Activated naive CD8-positive, alpha-beta T cell treated with anti-CD3 and anti-CD28 coated beads, Interleukin-2, amount 10 ng/mL, durations not matched to agents 7 days and 5 days (primary cell): ENCODE measurements around the gene MEP1A. TPM values are rescaled to one million over a fixed set of nuclear protein-coding genes. Genes with fewer than 3 reads are reported as not detected.

ENCODE experiments used
- ATAC-seq: fragments of 150-1000 bp; cut with Tn5 transposase; one replicate; pipeline ENCODE4 v1.10.0; 2021; ENCODE audit warnings: low read depth, moderate library complexity
- POLR2A ChIA-PET: fragments of 350-600 bp; sonication (Branson Sonifier 250); formaldehyde crosslinking; loops from one replicate; lab custom pipeline; 2021; ENCODE audit warnings: antibody characterized with exemption; lab: Charles Lee
- DNase-seq: peaks from one replicate; pipeline ENCODE4 v3.0.0; 2021
- H3K27ac Mint-ChIP-seq: one replicate; pipeline ENCODE4 v1.8.0; 2022; ENCODE audit warnings: mild to moderate bottlenecking, mixed read lengths
- H3K27me3 Mint-ChIP-seq: one replicate; pipeline ENCODE4 v1.8.0; 2022; ENCODE audit warnings: mild to moderate bottlenecking, moderate library complexity, mixed read lengths
- H3K36me3 Mint-ChIP-seq: one replicate; pipeline ENCODE4 v1.8.0; 2021; ENCODE audit warnings: mild to moderate bottlenecking, mixed read lengths
- H3K4me1 Mint-ChIP-seq: one replicate; pipeline ENCODE4 v1.8.0; 2021; ENCODE audit warnings: mixed read lengths
- H3K4me3 Mint-ChIP-seq: one replicate; pipeline ENCODE4 v1.8.0; 2022; ENCODE audit warnings: mild to moderate bottlenecking, moderate library complexity, mixed read lengths
- H3K9me3 Mint-ChIP-seq: one replicate; pipeline ENCODE4 v1.8.0; 2021; ENCODE audit warnings: mixed read lengths
- total RNA-seq, 2 experiments: library from RNA; stranded (reverse); gene quantifications; one replicate each; pipeline ENCODE4 v1.2.3, GENCODE V29; 2021

MEP1A gene
- total RNA-seq, 2 experiments from 2014 or later = not detected

- no peak for ATAC-seq
- H3K9me3 Mint-ChIP-seq = no peaks in the 10 kb centered on the region
- no peak for DNase-seq
- no peak overlapping the region for H3K27ac Mint-ChIP-seq
- POLR2A ChIA-PET = no interaction called here
- H3K36me3 Mint-ChIP-seq = no peaks in the 10 kb centered on the region
- H3K4me1 Mint-ChIP-seq = no peaks in the 10 kb centered on the region
- H3K4me3 Mint-ChIP-seq = no peak overlapping the region
- peaks cover 1% of the 10 kb centered on the region for H3K27me3 Mint-ChIP-seq
Measured at GRCh38 chr6:46788791-46789190, 4.4 kb upstream of the MEP1A start.

DNA sequence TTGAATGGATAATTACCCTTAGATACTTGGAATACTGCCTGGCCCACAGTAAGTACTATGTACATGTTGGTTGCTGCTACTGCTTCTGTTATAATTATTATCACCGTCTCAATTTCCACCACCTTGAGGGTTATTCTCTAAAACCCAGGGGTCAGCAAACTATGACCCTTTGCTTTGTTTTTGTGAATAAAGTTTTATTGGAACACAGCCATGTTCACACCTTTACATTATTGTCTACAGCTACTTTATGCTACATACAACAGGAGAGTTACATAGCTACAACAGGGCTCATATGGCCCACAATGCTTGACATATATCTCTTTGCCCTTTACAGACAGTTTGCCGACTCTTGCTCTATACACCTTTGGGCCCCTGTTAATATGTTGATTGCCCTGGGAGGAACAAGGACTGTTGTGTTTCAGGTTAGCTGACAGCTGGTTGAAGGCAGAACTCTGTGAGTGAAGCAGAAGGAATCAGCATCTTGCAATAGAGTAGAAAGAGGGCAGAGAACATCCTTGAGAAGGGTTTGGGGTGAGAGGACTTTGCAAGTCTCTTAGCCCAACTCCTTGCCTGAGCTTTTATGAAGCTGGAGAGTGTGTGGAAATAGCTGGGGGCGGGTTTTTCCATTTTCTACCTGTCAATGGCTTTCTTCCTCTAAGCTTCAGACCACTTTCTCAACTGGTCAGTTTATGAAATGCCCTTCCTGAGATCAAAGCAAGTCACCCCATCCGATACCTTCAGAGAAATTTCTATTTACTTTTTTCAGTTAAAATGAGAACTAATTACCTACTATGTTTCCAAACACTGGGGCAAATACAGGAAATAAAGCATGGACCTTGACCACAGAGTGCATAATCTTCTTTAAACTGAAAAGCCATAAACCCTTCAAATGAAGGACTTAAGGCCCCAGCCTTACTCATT lies 3.5 kb upstream of the MEP1A start:
- Mint-ChIP-seq H3K27ac (no peak overlapping the region), H3K4me3 (no peak overlapping the region), H3K36me3 (no peaks in the 10 kb centered on the region), H3K27me3 (peaks cover 1% of the 10 kb centered on the region), H3K4me1 (no peaks in the 10 kb centered on the region), H3K9me3 (no peaks in the 10 kb centered on the region)
- ATAC-seq (no peak), DNase-seq (no peak)
- POLR2A ChIA-PET = no interaction called here

DNA sequence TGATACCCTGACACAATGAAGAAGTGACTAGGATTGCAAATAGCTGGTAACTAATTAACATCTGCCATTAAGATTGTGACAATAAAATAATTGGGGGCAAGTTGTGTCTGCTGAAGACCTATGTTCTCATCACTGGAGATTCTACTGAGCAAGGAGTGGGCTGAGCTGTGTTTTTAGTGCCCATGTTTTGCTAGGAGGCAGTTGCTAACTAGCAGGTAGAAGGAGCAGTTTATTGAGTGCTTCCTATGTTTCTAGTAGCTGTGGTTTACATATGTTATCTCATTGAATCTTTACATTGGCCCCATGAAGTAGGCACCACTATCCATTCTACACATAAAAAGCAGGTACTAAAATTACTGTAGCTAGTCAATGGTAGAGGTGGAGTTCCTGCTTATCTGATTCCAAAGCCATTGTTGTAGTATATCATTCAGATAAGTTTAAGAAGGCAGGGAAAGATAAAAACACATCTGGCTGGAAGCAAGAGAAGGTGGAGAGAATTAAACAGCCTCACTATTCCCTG lies 2.8 kb upstream of the MEP1A start:
- Mint-ChIP-seq H3K27me3 (peaks cover 1% of the 10 kb centered on the region), H3K9me3 (no peaks in the 10 kb centered on the region), H3K36me3 (no peaks in the 10 kb centered on the region), H3K4me3 (no peak overlapping the region), H3K27ac (no peak overlapping the region), H3K4me1 (no peaks in the 10 kb centered on the region)
- no peak for DNase-seq
- POLR2A ChIA-PET = no interaction called here
- ATAC-seq = no peak

DNA sequence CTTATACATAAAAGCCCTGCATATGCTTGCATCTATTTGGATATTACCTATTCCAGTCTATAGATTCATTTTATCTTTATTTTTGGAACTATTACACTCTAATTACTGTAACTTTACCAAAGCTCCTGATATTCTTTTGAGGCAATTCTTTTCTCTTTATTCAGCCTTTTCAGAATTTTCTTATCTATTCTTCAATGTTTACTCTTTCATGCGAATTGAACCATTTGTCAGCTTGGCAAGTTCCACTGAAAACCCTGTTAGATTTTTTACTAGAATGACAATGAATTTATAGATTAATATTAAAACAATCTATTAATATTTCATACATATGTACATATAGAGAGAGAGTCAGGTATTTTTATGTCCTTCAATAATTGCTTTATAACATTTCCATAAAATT lies 554 bp upstream of the MEP1A start:
- Mint-ChIP-seq H3K27me3 (peaks cover 2% of the 10 kb centered on the region), H3K9me3 (no peaks in the 10 kb centered on the region), H3K36me3 (no peaks in the 10 kb centered on the region), H3K4me1 (no peaks in the 10 kb centered on the region), H3K27ac (no peak overlapping the region), H3K4me3 (no peak overlapping the region)
- POLR2A ChIA-PET = no interaction called here
- ATAC-seq (no peak), DNase-seq (no peak)

- no peak for DNase-seq
- Mint-ChIP-seq H3K36me3 (no peaks in the 10 kb centered on the region), H3K27ac (no peak overlapping the region), H3K4me1 (no peaks in the 10 kb centered on the region), H3K27me3 (peaks cover 1% of the 10 kb centered on the region), H3K4me3 (no peak overlapping the region), H3K9me3 (no peaks in the 10 kb centered on the region)
- POLR2A ChIA-PET = no interaction called here
- no peak for ATAC-seq
Measured at GRCh38 chr6:46794068-46794467, 879 bp downstream of the MEP1A start.

- Mint-ChIP-seq H3K4me3 (no peak overlapping the region), H3K4me1 (no peaks in the 10 kb centered on the region), H3K9me3 (no peaks in the 10 kb centered on the region), H3K27me3 (peaks cover 4% of the 10 kb centered on the region), H3K36me3 (no peaks in the 10 kb centered on the region), H3K27ac (no peak overlapping the region)
- DNase-seq = no peak
- POLR2A ChIA-PET = no interaction called here
- ATAC-seq = no peak
Measured at GRCh38 chr6:46795816-46796215, 2.6 kb downstream of the MEP1A start.

- H3K27me3 Mint-ChIP-seq = peaks cover 8% of the 10 kb centered on the region
- H3K4me1 Mint-ChIP-seq = no peaks in the 10 kb centered on the region
- H3K9me3 Mint-ChIP-seq = no peaks in the 10 kb centered on the region
- no peak overlapping the region for H3K4me3 Mint-ChIP-seq
- ATAC-seq (no peak), DNase-seq (no peak)
- H3K36me3 Mint-ChIP-seq = no peaks in the 10 kb centered on the region
- POLR2A ChIA-PET = no interaction called here
- H3K27ac Mint-ChIP-seq = no peak overlapping the region
Measured at GRCh38 chr6:46796848-46797580, 3.8 kb downstream of the MEP1A start.

DNA sequence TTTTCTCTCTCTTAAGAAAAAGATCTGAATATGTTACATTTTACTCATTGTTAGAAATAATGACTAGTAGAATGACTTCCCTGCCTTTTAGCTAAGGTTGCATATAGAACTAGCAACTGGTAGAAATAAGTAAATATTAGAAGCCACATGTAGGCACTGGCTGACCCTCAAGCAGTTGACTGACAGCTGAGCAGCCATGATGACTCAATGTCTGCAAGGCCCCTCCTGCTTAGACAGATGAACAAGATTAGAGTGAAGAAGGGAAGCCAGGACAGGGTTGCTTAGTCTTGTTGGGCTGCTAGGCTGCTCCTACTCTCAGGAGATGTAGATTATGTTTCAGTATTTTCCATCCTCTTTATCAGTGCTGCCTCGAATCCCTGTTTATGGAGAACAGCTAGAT lies 6.5 kb downstream of the MEP1A start:
- Mint-ChIP-seq H3K4me1 (no peaks in the 10 kb centered on the region), H3K27me3 (peaks cover 8% of the 10 kb centered on the region), H3K4me3 (no peak overlapping the region), H3K36me3 (no peaks in the 10 kb centered on the region), H3K27ac (no peak overlapping the region), H3K9me3 (no peaks in the 10 kb centered on the region)
- POLR2A ChIA-PET = no interaction called here
- ATAC-seq = no peak
- DNase-seq = no peak

GRCh38 chr6:46808806-46809205 lies 15.6 kb downstream of the MEP1A start:
- no peaks in the 10 kb centered on the region for H3K9me3 Mint-ChIP-seq
- H3K4me3 Mint-ChIP-seq = no peak overlapping the region
- no peak overlapping the region for H3K27ac Mint-ChIP-seq
- POLR2A ChIA-PET = no interaction called here
- DNase-seq (no peak), ATAC-seq (no peak)
- no peaks in the 10 kb centered on the region for H3K4me1 Mint-ChIP-seq
- no peaks in the 10 kb centered on the region for H3K36me3 Mint-ChIP-seq
- peaks cover 18% of the 10 kb centered on the region for H3K27me3 Mint-ChIP-seq

DNA sequence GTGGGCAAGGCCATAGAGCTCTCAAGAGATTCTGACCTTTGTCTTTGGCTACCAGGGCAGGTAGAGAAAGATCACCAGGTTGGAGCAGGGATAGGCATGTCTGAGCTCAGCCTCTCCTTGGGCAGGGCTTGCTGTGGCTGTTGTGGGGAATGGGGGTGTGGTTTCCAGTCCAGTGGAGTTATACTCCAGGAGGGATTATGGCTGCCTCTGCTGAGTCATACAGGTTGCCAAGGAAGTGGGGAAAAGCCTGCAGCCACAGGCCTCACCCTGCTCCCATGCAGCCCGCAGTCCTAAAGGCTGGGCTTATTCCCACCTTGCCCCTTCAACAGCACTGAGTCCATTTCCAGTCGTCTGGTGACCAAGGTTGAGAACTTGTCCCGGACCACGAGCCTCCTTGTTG lies 21.9 kb downstream of the MEP1A start:
- Mint-ChIP-seq H3K4me1 (no peaks in the 10 kb centered on the region), H3K27me3 (peaks cover 3% of the 10 kb centered on the region), H3K36me3 (no peaks in the 10 kb centered on the region), H3K4me3 (no peak overlapping the region), H3K27ac (no peak overlapping the region), H3K9me3 (peaks cover 1% of the 10 kb centered on the region)
- POLR2A ChIA-PET = no interaction called here
- no peak for DNase-seq
- no peak for ATAC-seq

GRCh38 chr6:46816626-46817025 lies 23.4 kb downstream of the MEP1A start:
- Mint-ChIP-seq H3K27me3 (no peaks in the 10 kb centered on the region), H3K9me3 (peaks cover 1% of the 10 kb centered on the region), H3K27ac (no peak overlapping the region), H3K4me3 (no peak overlapping the region), H3K36me3 (no peaks in the 10 kb centered on the region), H3K4me1 (no peaks in the 10 kb centered on the region)
- DNase-seq (no peak), ATAC-seq (no peak)
- POLR2A ChIA-PET = no interaction called here

DNA sequence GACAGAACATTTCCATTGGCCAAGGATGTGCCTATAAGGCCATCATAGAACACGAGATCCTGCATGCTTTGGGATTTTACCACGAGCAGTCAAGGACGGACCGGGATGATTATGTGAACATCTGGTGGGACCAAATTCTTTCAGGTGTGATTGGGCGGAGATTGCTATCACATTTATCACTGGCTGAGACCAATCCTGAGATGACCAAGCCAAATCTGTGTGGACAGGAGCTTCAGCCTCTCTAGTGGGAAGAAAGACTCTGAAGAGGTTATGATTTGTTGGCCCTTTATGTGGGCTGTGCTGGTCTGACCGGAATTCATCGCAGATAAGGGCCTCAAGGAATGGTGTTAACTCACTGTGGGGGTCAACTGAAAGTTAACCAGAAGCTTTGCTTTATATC lies 26.4 kb downstream of the MEP1A start:
- POLR2A ChIA-PET = no interaction called here
- Mint-ChIP-seq H3K27me3 (no peaks in the 10 kb centered on the region), H3K4me1 (no peaks in the 10 kb centered on the region), H3K9me3 (peaks cover 1% of the 10 kb centered on the region), H3K36me3 (no peaks in the 10 kb centered on the region), H3K4me3 (no peak overlapping the region), H3K27ac (no peak overlapping the region)
- ATAC-seq = no peak
- DNase-seq = no peak

- H3K4me1 Mint-ChIP-seq = no peaks in the 10 kb centered on the region
- H3K27me3 Mint-ChIP-seq = no peaks in the 10 kb centered on the region
- POLR2A ChIA-PET = no interaction called here
- no peak overlapping the region for H3K4me3 Mint-ChIP-seq
- H3K27ac Mint-ChIP-seq = no peak overlapping the region
- no peaks in the 10 kb centered on the region for H3K9me3 Mint-ChIP-seq
- no peaks in the 10 kb centered on the region for H3K36me3 Mint-ChIP-seq
- ATAC-seq = no peak
- no peak for DNase-seq
Measured at GRCh38 chr6:46821458-46821881, 28.3 kb downstream of the MEP1A start.

- Mint-ChIP-seq H3K4me3 (no peak overlapping the region), H3K27ac (no peak overlapping the region), H3K36me3 (no peaks in the 10 kb centered on the region), H3K9me3 (no peaks in the 10 kb centered on the region), H3K27me3 (peaks cover 3% of the 10 kb centered on the region), H3K4me1 (no peaks in the 10 kb centered on the region)
- POLR2A ChIA-PET = no interaction called here
- no peak for DNase-seq
- ATAC-seq = no peak
Measured at GRCh38 chr6:46828939-46829338, 35.8 kb downstream of the MEP1A start.
